H1 (cell line): ENCODE data around the gene TSPEAR. TPM values are rescaled to one million over a fixed set of nuclear protein-coding genes. Genes with fewer than 3 reads are reported as not detected.

Experiments
- BACH1 ChIP-seq: IDR thresholded peaks from 2 replicates; pipeline ENCODE4 v1.6.1; 2012; ENCODE audit warnings: low read length, improper control_type of control experiment
- CBX5 ChIP-seq: fragments of 300-800, 300-1000 bp; sonication (generic); IDR thresholded peaks from 2 replicates; pipeline ENCODE4 v1.7.1; 2016; ENCODE audit warnings: antibody characterized with exemption, low read length, low read depth
- GTF2F1 ChIP-seq: IDR thresholded peaks from 2 replicates; pipeline ENCODE4 v1.6.1; 2012; ENCODE audit warnings: low read depth, low read length, improper control_type of control experiment, borderline replicate concordance
- KDM1A ChIP-seq: fragments of 200-600, 300-600 bp; sonication (generic); IDR thresholded peaks from 2 replicates; pipeline ENCODE4 v1.7.1; 2016; ENCODE audit warnings: mild to moderate bottlenecking, low read length, borderline replicate concordance
- TAF7 ChIP-seq: optimal IDR thresholded peaks from 2 replicates; pipeline ENCODE3; 2011; ENCODE audit warnings: low read depth, mild to moderate bottlenecking, inconsistent platforms, low read length, moderate library complexity, borderline replicate concordance
- ZNF274 ChIP-seq: IDR thresholded peaks from 2 replicates; pipeline ENCODE4 v1.7.0; 2012; ENCODE audit warnings: low read length, borderline replicate concordance; ENCODE audit errors: extremely low read depth
- polyA plus RNA-seq, 7 experiments: library from polyadenylated mRNA; depleted of rRNA in 3 of 7; stranded (reverse) in 5 of 7; unstranded in 2 of 7; fragments of >200 nt in 5 of 7; fragments of 200-250 nt in 2 of 7; gene quantifications; 1 replicate in 5 of 7; 2 replicates in 1 of 7; 4 replicates in 1 of 7; pipeline versions ENCODE4 v1.2.1 to v1.2.3, GENCODE V29; 2011 to 2013; ENCODE audit warnings: missing spikeins in 2 of 7, mixed read lengths in 2 of 7
- total RNA-seq: library from RNA; stranded (reverse); fragmentation: NEBNext Ultra II Directional; extraction: Animal tissue kit (Norgen Biotek cat#: 25700); gene quantifications from 2 replicates; pipeline ENCODE4 v1.2.1, GENCODE V29; 2021

TSPEAR gene
- total and polyA plus RNA-seq, 2 of the 8 experiments (the other 6 are each of a cell fraction or from before 2014, with no cell fraction given), result 0.58 to 0.89 TPM

GRCh38 chr21:44540741-44541288 is 170.6 kb downstream of the TSPEAR start (continued):
- no peak for TF ChIP-seq GTF2F1
- TF ChIP-seq CBX5, result no peak
- no peak for TF ChIP-seq TAF7
- no peak for TF ChIP-seq ZNF274
- no peak for TF ChIP-seq BACH1
- no peak for TF ChIP-seq KDM1A
